ENCODE data around the gene HHAT. TPM values are rescaled to one million over a fixed set of nuclear protein-coding genes. Genes with fewer than 3 reads are reported as not detected.

The HHAT gene
- total and polyA plus RNA-seq, 2 of the 13 experiments (the other 11 are each of a cell fraction or from before 2014, with no cell fraction given), result 2.6 to 4.9 TPM

GRCh38 chr1:210596641-210597040 lies 267.9 kb downstream of the HHAT start:
- CTCF ChIA-PET (ENCODE audit: low intra/inter-chr PET ratio, low total read pairs), result no interaction called here
- no TSS peak for BruUV-seq (replicated peaks)
- no peak overlapping the region for H2AFZ ChIP-seq (ENCODE audit: low read length)
- intact Hi-C loops (cut with micrococcal nuclease; ENCODE audit: unreplicated experiment) (no loop called here), in situ Hi-C loops (cut with HindIII; ENCODE audit: extremely low pct_ligation_motif_present, low pct_unique_long_range_greater_than_20kb) (no loop called here)
- H4K20me1 ChIP-seq (ENCODE audit: insufficient read depth, low read length), result no peaks in the 10 kb centered on the region
- H3K79me2 ChIP-seq (ENCODE audit: insufficient read depth, low read length), result no peaks in the 10 kb centered on the region
- TF ChIP-seq ZNF724P (CRISPR knock-in tag; IDR thresholded peaks at IDR 0.05; ENCODE audit: borderline replicate concordance), result no peak
- TF ChIP-seq GATAD2A (CRISPR knock-in tag; IDR thresholded peaks at IDR 0.05), result no peak
- TF ChIP-seq, protein P1, sequence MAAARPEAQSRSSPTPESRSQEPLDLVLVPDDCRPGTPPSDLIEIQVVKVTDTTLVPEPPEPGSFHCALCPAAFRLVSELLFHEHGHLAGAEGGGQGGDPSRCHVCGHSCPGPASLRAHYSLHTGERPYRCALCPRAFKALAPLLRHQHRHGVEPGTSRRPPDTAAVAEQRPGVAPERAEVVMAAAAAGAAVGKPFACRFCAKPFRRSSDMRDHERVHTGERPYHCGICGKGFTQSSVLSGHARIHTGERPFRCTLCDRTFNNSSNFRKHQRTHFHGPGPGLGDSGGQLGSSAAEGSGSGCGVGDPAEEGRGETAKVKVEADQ (CRISPR knock-in tag; IDR thresholded peaks at IDR 0.05; ENCODE audit: borderline replicate concordance), result no peak
- TF ChIP-seq, protein P2, sequence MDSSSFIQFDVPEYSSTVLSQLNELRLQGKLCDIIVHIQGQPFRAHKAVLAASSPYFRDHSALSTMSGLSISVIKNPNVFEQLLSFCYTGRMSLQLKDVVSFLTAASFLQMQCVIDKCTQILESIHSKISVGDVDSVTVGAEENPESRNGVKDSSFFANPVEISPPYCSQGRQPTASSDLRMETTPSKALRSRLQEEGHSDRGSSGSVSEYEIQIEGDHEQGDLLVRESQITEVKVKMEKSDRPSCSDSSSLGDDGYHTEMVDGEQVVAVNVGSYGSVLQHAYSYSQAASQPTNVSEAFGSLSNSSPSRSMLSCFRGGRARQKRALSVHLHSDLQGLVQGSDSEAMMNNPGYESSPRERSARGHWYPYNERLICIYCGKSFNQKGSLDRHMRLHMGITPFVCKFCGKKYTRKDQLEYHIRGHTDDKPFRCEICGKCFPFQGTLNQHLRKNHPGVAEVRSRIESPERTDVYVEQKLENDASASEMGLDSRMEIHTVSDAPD (CRISPR knock-in tag; IDR thresholded peaks at IDR 0.05), result no peak
- no peak for TF ChIP-seq HMGA1 (CRISPR knock-in tag; conservative IDR thresholded peaks at IDR 0.05)
- no peak for TF ChIP-seq MAX (IDR thresholded peaks at IDR 0.05)
- no peak for TF ChIP-seq TBX3 (IDR thresholded peaks at IDR 0.05; ENCODE audit: borderline replicate concordance)
- TF ChIP-seq NFE2L1 (CRISPR knock-in tag; IDR thresholded peaks at IDR 0.05; ENCODE audit: borderline replicate concordance), result no peak
- no peak for TF ChIP-seq ZNF256 (CRISPR knock-in tag; conservative IDR thresholded peaks at IDR 0.05)
- TF ChIP-seq ZNF296 (CRISPR knock-in tag; conservative IDR thresholded peaks at IDR 0.05), result no peak
- TF ChIP-seq ZNF607 (CRISPR knock-in tag; IDR thresholded peaks at IDR 0.05; ENCODE audit: borderline replicate concordance), result no peak
- TF ChIP-seq, protein P3, sequence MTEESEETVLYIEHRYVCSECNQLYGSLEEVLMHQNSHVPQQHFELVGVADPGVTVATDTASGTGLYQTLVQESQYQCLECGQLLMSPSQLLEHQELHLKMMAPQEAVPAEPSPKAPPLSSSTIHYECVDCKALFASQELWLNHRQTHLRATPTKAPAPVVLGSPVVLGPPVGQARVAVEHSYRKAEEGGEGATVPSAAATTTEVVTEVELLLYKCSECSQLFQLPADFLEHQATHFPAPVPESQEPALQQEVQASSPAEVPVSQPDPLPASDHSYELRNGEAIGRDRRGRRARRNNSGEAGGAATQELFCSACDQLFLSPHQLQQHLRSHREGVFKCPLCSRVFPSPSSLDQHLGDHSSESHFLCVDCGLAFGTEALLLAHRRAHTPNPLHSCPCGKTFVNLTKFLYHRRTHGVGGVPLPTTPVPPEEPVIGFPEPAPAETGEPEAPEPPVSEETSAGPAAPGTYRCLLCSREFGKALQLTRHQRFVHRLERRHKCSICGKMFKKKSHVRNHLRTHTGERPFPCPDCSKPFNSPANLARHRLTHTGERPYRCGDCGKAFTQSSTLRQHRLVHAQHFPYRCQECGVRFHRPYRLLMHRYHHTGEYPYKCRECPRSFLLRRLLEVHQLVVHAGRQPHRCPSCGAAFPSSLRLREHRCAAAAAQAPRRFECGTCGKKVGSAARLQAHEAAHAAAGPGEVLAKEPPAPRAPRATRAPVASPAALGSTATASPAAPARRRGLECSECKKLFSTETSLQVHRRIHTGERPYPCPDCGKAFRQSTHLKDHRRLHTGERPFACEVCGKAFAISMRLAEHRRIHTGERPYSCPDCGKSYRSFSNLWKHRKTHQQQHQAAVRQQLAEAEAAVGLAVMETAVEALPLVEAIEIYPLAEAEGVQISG (CRISPR knock-in tag; IDR thresholded peaks at IDR 0.05), result no peak
- TF ChIP-seq BCL6 (CRISPR knock-in tag; IDR thresholded peaks at IDR 0.05), result no peak
- no peak for TF ChIP-seq RBAK (CRISPR knock-in tag; IDR thresholded peaks at IDR 0.05)
- DNase-seq (ENCODE audit: low spot score), result no peak
- no peak for ATAC-seq
- no peaks in the 10 kb centered on the region for H3K27me3 ChIP-seq (ENCODE audit: control insufficient read depth in 1 of 2, insufficient read depth in 2 of 2, low read length in 2 of 2)
- no peak overlapping the region for H3K27ac ChIP-seq (ENCODE audit: extremely low read length, insufficient read depth, low read length)
- H3K9ac ChIP-seq (ENCODE audit: insufficient read depth, low read depth, low read length), result no peak overlapping the region
- no peaks in the 10 kb centered on the region for H3K4me1 ChIP-seq (ENCODE audit: insufficient read depth, low read length)
- no peaks in the 10 kb centered on the region for H3K36me3 ChIP-seq (replicated peaks in 1 of 2; ENCODE audit: control insufficient read depth in 1 of 2, insufficient read depth in 2 of 2, low read length in 2 of 2)
- H3K9me3 ChIP-seq (ENCODE audit: low read length), result no peaks in the 10 kb centered on the region
- no peak overlapping the region for H3K4me2 ChIP-seq (ENCODE audit: low read depth, low read length)
- FAIRE-seq, result no peak
- H3K4me3 ChIP-seq (replicated peaks in 1 of 3; ENCODE audit: insufficient read depth in 1 of 3, low read depth in 2 of 3, low read length in 3 of 3), result no peak overlapping the region
- 70% methylated on average over 2 of the region's 2 CpGs for WGBS (ENCODE audit: low lambda C conversion rate)
- POLR2A ChIA-PET, result no interaction called here
